ENCODE results near the gene HOXD1.

HOXD1 gene

DNA sequence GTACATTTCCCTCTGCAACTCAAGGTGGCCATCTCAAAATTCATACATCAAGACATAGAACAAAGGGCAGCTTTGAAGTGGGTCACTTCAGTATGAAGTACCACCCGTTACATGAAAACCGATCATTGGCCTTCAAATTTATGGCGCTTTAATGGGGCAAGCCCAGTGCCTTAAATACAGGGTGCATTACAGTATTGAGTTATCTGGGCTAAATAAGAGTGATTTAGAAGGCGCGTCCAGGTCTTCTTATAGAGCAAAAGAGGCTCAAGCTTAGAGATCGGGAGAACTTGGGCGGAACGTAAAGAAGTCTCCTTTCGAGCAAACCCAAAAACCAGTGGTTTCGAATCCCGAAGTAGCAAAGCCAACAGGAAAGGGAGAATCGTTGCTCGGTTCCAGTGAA lies 24.3 kb upstream of the HOXD1 start:
- TF ChIP-seq ZNF274 (IDR thresholded peaks at IDR 0.05; ENCODE audit: low read depth, low read length): no peak
- no peak for TF ChIP-seq SUZ12 (IDR thresholded peaks at IDR 0.05; ENCODE audit: extremely low read depth, insufficient read depth, insufficient read length)
- TF ChIP-seq YY1 (IDR thresholded peaks at IDR 0.05; ENCODE audit: insufficient read depth, insufficient read length): no peak
- Histone ChIP-seq H3K4me1 (ENCODE audit: insufficient read depth, insufficient read length) (peaks cover 17% of the 10 kb centered on the region), H3K9ac (ENCODE audit: insufficient read length, low read depth) (no peak overlapping the region), H3K9me3 (ENCODE audit: insufficient read depth, low read length) (no peaks in the 10 kb centered on the region; the same call in 1 of the 2 replicates), H3K4me3 (ENCODE audit: insufficient read length, low read depth) (no peak overlapping the region), H3K27me3 (ENCODE audit: insufficient read depth, insufficient read length) (peaks cover 100% of the 10 kb centered on the region), H3K36me3 (ENCODE audit: insufficient read depth, insufficient read length, low read length) (no peaks in the 10 kb centered on the region)
- DNase-seq (ENCODE audit: low read depth, low spot score): no peak

GRCh38 chr2:176164611-176165369 lies 23.7 kb upstream of the HOXD1 start:
- Histone ChIP-seq H3K4me3 (ENCODE audit: insufficient read length, low read depth) (peak overlapping the region; percentile 13), H3K4me1 (ENCODE audit: insufficient read depth, insufficient read length) (peaks cover 15% of the 10 kb centered on the region), H3K36me3 (ENCODE audit: insufficient read depth, insufficient read length, low read length) (no peaks in the 10 kb centered on the region), H3K9ac (ENCODE audit: insufficient read length, low read depth) (peak overlapping the region; percentile 56), H3K9me3 (ENCODE audit: insufficient read depth, low read length) (no peaks in the 10 kb centered on the region; the same call in 1 of the 2 replicates), H3K27me3 (ENCODE audit: insufficient read depth, insufficient read length) (peaks cover 100% of the 10 kb centered on the region)
- peak; percentile 100 for TF ChIP-seq SUZ12 (IDR thresholded peaks at IDR 0.05; ENCODE audit: extremely low read depth, insufficient read depth, insufficient read length)
- TF ChIP-seq YY1 (IDR thresholded peaks at IDR 0.05; ENCODE audit: insufficient read depth, insufficient read length): no peak
- DNase-seq (ENCODE audit: low read depth, low spot score): no peak

GRCh38 chr2:176165370-176166050 lies 23.0 kb upstream of the HOXD1 start:
- Histone ChIP-seq H3K36me3 (ENCODE audit: insufficient read depth, insufficient read length, low read length) (no peaks in the 10 kb centered on the region), H3K4me1 (ENCODE audit: insufficient read depth, insufficient read length) (peaks cover 9% of the 10 kb centered on the region), H3K27me3 (ENCODE audit: insufficient read depth, insufficient read length) (peaks cover 100% of the 10 kb centered on the region), H3K9me3 (ENCODE audit: insufficient read depth, low read length) (no peaks in the 10 kb centered on the region; the same call in 1 of the 2 replicates), H3K9ac (ENCODE audit: insufficient read length, low read depth) (no peak overlapping the region), H3K4me3 (ENCODE audit: insufficient read length, low read depth) (peak overlapping the region; percentile 13)
- TF ChIP-seq YY1 (IDR thresholded peaks at IDR 0.05; ENCODE audit: insufficient read depth, insufficient read length): no peak
- no peak for TF ChIP-seq SUZ12 (IDR thresholded peaks at IDR 0.05; ENCODE audit: extremely low read depth, insufficient read depth, insufficient read length)
- TF ChIP-seq ZNF274 (IDR thresholded peaks at IDR 0.05; ENCODE audit: low read depth, low read length): no peak
- no peak for DNase-seq (ENCODE audit: low read depth, low spot score)

DNA sequence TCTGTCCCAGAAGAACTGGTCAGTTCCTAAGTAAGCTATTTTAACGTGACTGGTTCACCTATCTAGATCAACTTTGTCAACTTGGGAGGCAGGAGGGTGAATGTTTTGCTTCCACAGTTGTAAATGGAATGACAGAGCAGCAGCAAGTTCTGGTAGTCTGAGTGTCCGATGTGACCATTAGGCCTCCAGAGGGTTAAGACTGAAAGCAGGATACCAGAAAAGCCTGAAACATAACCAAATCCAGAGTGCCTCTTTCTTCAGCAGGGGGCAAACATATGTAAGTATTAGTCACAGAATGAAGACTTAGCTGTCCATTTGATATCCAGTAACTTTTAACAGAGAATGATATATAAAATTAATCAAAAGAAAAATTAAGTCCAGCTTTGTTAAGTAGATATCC lies 22.2 kb upstream of the HOXD1 start:
- H3K4me1 ChIP-seq (ENCODE audit: insufficient read depth, insufficient read length): peaks cover 9% of the 10 kb centered on the region
- H3K27me3 ChIP-seq (ENCODE audit: insufficient read depth, insufficient read length): peaks cover 100% of the 10 kb centered on the region
- no peaks in the 10 kb centered on the region; the same call in 1 of the 2 replicates for H3K9me3 ChIP-seq (ENCODE audit: insufficient read depth, low read length)
- TF ChIP-seq ZNF274 (IDR thresholded peaks at IDR 0.05; ENCODE audit: low read depth, low read length): no peak
- TF ChIP-seq YY1 (IDR thresholded peaks at IDR 0.05; ENCODE audit: insufficient read depth, insufficient read length): no peak
- TF ChIP-seq SUZ12 (IDR thresholded peaks at IDR 0.05; ENCODE audit: extremely low read depth, insufficient read depth, insufficient read length): no peak
- no peak overlapping the region for H3K4me3 ChIP-seq (ENCODE audit: insufficient read length, low read depth)
- no peak for DNase-seq (ENCODE audit: low read depth, low spot score)
- no peak overlapping the region for H3K9ac ChIP-seq (ENCODE audit: insufficient read length, low read depth)
- H3K36me3 ChIP-seq (ENCODE audit: insufficient read depth, insufficient read length, low read length): no peaks in the 10 kb centered on the region

GRCh38 chr2:176167398-176167797 lies 21.1 kb upstream of the HOXD1 start:
- Histone ChIP-seq H3K9me3 (ENCODE audit: insufficient read depth, low read length) (no peaks in the 10 kb centered on the region; the same call in 1 of the 2 replicates), H3K36me3 (ENCODE audit: insufficient read depth, insufficient read length, low read length) (no peaks in the 10 kb centered on the region), H3K4me3 (ENCODE audit: insufficient read length, low read depth) (no peak overlapping the region), H3K9ac (ENCODE audit: insufficient read length, low read depth) (no peak overlapping the region), H3K27me3 (ENCODE audit: insufficient read depth, insufficient read length) (peaks cover 100% of the 10 kb centered on the region), H3K4me1 (ENCODE audit: insufficient read depth, insufficient read length) (peaks cover 9% of the 10 kb centered on the region)
- DNase-seq (ENCODE audit: low read depth, low spot score): no peak
- TF ChIP-seq YY1 (IDR thresholded peaks at IDR 0.05; ENCODE audit: insufficient read depth, insufficient read length) (no peak), ZNF274 (IDR thresholded peaks at IDR 0.05; ENCODE audit: low read depth, low read length) (no peak), SUZ12 (IDR thresholded peaks at IDR 0.05; ENCODE audit: extremely low read depth, insufficient read depth, insufficient read length) (no peak)

- peaks cover 100% of the 10 kb centered on the region for H3K27me3 ChIP-seq (ENCODE audit: insufficient read depth, insufficient read length)
- no peak overlapping the region for H3K4me3 ChIP-seq (ENCODE audit: insufficient read length, low read depth)
- TF ChIP-seq ZNF274 (IDR thresholded peaks at IDR 0.05; ENCODE audit: low read depth, low read length) (no peak), YY1 (IDR thresholded peaks at IDR 0.05; ENCODE audit: insufficient read depth, insufficient read length) (no peak), SUZ12 (IDR thresholded peaks at IDR 0.05; ENCODE audit: extremely low read depth, insufficient read depth, insufficient read length) (no peak)
- H3K4me1 ChIP-seq (ENCODE audit: insufficient read depth, insufficient read length): peaks cover 4% of the 10 kb centered on the region
- no peaks in the 10 kb centered on the region for H3K36me3 ChIP-seq (ENCODE audit: insufficient read depth, insufficient read length, low read length)
- H3K9ac ChIP-seq (ENCODE audit: insufficient read length, low read depth): no peak overlapping the region
- H3K9me3 ChIP-seq (ENCODE audit: insufficient read depth, low read length): no peaks in the 10 kb centered on the region; the same call in 1 of the 2 replicates
- no peak for DNase-seq (ENCODE audit: low read depth, low spot score)
Measured at GRCh38 chr2:176169181-176169580, 19.3 kb upstream of the HOXD1 start.

- no peak overlapping the region for H3K9ac ChIP-seq (ENCODE audit: insufficient read length, low read depth)
- no peak for DNase-seq (ENCODE audit: low read depth, low spot score)
- no peaks in the 10 kb centered on the region; the same call in 1 of the 2 replicates for H3K9me3 ChIP-seq (ENCODE audit: insufficient read depth, low read length)
- H3K4me1 ChIP-seq (ENCODE audit: insufficient read depth, insufficient read length): peaks cover 2% of the 10 kb centered on the region
- H3K27me3 ChIP-seq (ENCODE audit: insufficient read depth, insufficient read length): peaks cover 100% of the 10 kb centered on the region
- no peaks in the 10 kb centered on the region for H3K36me3 ChIP-seq (ENCODE audit: insufficient read depth, insufficient read length, low read length)
- TF ChIP-seq SUZ12 (IDR thresholded peaks at IDR 0.05; ENCODE audit: extremely low read depth, insufficient read depth, insufficient read length): no peak
- TF ChIP-seq ZNF274 (IDR thresholded peaks at IDR 0.05; ENCODE audit: low read depth, low read length): no peak
- no peak for TF ChIP-seq YY1 (IDR thresholded peaks at IDR 0.05; ENCODE audit: insufficient read depth, insufficient read length)
- no peak overlapping the region for H3K4me3 ChIP-seq (ENCODE audit: insufficient read length, low read depth)
Measured at GRCh38 chr2:176169711-176170110, 18.8 kb upstream of the HOXD1 start.

Measured in NT2/D1 (cell line).